T-helper 2 cell treated with Interferon-gamma antibody and Interleukin-4, amounts not matched to agents 100 ng/mL and 5 ng/mL, for 36 hours (primary cell): ENCODE measurements around the gene MPP2. TPM values are rescaled to one million over a fixed set of nuclear protein-coding genes. Genes with fewer than 3 reads are reported as not detected.
"Not testable (repeated sequence)": the region's sequence is repeated elsewhere in the genome, so short reads cannot be mapped to it uniquely, and the experiment has no call there.

Source experiments
- intact Hi-C: fragments of 100-400 bp; cut with micrococcal nuclease; formaldehyde crosslinking; loops from one replicate; pipeline ENCODE4 v1.15.1; 2023
- total RNA-seq: library from RNA; stranded (reverse); gene quantifications from 2 replicates; pipeline ENCODE4 v1.2.3, GENCODE V29; 2022

The MPP2 gene
- total RNA-seq, 1 donor from 2014 or later, result 0.64 TPM

GRCh38 chr17:43877451-43878155, 29.7 kb downstream of the MPP2 start:
- intact Hi-C loops, result loop anchor here (1.0 kb wide), 1 partner anchor 118 kb away; no protein-coding TSS in a partner anchor

- intact Hi-C loops, result no loop called here
Measured at GRCh38 chr17:43877031-43877430, 30.3 kb downstream of the MPP2 start.

- intact Hi-C loops, result no loop called here
Measured at GRCh38 chr17:43875476-43876147, 31.7 kb downstream of the MPP2 start.

GRCh38 chr17:43874293-43874692, 33.0 kb downstream of the MPP2 start:
- intact Hi-C loops, result no loop called here

- intact Hi-C loops, result no loop called here
Measured at GRCh38 chr17:43873815-43874214, 33.5 kb downstream of the MPP2 start.

GRCh38 chr17:43873091-43873490, 34.2 kb downstream of the MPP2 start:
- intact Hi-C loops, result no loop called here

DNA sequence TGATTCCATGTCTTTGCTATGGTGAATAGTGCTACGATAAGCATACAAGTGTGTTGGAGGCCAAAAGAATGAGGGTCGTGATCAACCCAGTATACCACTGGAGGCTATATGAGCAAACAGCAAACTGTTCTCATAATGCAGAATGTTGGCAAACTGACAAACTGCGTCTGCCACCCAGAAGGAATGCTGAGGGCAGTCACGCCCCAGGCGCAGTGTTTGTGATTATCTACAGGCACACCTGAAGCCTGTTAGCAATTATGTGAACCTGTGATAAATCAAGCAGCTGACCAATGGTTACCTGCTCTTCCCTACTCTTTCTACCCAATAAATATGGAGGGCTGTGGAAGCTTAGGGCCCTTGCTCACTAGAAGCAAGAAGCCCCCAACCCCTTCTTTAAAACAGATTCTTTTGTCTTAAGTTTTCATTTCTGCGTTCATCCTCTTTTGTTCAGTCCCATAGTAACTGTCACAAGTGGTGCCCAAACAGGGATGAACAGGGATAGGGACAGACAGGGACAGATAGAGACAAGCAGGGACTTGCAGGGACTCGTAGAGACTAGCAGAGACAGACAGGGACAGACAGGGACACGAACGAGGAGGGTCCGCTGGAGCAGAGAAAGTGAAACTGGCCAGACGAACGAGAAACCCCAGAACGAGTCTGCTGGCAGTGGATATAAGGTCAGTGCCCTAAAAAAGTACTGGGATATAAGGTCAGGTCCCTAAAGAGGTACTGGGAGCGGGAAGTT, 35.2 kb downstream of the MPP2 start:
- intact Hi-C loops, result no loop called here

DNA sequence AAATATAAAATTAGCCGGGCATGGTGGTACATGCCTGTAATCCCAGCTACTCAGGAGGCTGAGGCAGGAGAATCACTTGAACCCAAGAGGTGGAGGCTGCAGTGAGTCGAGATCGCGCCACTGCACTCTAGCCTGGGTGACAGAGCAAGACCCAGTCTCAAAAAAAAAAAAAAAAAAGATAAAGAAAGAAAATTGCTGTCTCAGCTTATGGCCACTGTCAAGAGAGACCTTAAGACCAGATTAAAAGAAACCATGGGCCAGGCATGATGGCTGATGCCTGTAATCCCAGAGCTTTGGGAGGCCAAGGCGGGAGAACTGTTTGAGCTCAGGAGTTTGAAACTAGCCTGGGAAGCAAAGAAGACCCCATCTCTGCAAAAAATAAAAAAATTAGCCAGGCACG, 38.3 kb downstream of the MPP2 start:
- intact Hi-C loops, result not testable (repeated sequence)

GRCh38 chr17:43868226-43868994, 38.9 kb downstream of the MPP2 start:
- intact Hi-C loops, result no loop called here

- intact Hi-C loops, result no loop called here
Measured at GRCh38 chr17:43864161-43864984, 43.0 kb downstream of the MPP2 start.

DNA sequence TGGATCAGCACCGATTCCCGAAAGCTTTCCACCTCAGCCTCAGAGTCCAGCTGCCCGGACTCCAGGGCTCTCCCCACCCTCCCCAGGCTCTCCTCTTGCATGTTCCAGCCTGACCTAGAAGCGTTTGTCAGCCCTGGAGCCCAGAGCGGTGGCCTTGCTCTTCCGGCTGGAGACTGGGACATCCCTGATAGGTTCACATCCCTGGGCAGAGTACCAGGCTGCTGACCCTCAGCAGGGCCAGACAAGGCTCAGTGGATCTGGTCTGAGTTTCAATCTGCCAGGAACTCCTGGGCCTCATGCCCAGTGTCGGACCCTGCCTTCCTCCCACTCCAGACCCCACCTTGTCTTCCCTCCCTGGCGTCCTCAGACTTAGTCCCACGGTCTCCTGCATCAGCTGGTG, 45.4 kb downstream of the MPP2 start:
- intact Hi-C loops, result no loop called here

DNA sequence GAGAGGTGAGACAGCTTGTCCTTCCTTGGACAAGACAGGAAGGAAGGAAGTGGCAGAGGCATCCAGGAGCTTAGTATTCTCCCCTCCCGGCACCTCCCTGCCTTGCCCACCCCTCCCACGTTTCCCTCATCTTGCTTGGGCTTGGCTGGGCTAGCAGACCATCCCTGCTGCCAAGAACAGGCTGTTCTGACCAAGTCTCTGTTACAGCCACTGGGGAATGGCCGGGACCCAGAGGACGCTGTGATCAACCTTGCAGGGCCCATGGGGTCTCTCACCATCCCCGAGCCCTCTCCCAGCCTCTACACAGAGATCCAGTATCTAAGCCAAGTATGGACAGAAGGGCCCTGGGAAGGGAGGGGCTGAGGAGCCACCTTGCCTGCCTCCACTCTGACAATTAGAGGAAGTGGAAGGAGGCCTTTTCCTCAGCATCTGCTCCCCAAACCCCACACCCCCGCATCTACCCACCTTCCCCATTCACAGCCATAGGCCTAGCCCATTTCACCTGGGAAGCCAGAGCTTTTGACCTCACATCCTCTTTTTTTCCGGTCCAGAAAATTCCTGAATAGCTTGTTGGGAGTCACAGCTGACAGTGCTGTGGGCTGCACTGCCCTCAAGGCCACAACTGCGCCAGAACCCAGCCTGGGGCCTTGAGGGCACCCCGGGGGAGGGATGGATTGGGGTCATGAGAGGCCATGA, 46.3 kb downstream of the MPP2 start:
- intact Hi-C loops, result no loop called here

GRCh38 chr17:43860077-43860725, 47.1 kb downstream of the MPP2 start:
- intact Hi-C loops, result no loop called here

DNA sequence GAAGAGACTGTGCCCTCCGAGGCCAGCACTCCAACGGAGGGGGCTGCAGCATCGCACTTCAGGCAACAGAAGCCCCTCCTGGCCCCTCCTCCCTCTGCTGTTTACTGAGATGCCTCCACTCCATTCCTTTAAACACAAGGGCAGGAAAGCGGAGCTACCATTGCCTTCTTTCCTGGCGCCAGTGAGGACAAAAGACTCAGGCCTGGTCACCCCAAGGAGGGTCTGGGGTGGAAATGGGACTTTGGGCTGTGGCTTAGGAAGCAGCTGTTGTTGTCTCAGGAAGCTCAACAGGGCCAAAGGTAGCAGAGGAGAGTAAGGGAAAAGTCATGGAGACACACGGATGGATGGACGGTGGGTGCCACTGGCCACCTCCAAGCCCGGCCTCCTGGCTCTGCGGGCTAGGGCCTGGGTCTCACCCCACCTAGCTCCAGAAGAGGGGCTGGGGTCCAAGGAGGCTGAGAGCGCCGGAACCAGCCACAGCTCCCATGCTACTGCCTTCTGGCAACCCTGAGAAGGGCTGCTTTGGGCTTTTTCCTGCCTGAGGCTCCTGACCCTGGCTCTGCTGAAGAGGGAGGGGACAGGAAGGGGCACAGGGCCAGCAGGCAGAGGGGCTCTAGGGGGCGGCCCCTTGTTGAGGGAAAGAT, 49.3 kb downstream of the MPP2 start:
- intact Hi-C loops, result no loop called here

- intact Hi-C loops, result no loop called here
Measured at GRCh38 chr17:43857141-43857540, 50.2 kb downstream of the MPP2 start.

- intact Hi-C loops, result no loop called here
Measured at GRCh38 chr17:43856141-43856540, 51.2 kb downstream of the MPP2 start.

- intact Hi-C loops, result no loop called here
Measured at GRCh38 chr17:43855061-43855460, 52.3 kb downstream of the MPP2 start.

- intact Hi-C loops, result no loop called here
Measured at GRCh38 chr17:43854498-43854897, 52.8 kb downstream of the MPP2 start.

DNA sequence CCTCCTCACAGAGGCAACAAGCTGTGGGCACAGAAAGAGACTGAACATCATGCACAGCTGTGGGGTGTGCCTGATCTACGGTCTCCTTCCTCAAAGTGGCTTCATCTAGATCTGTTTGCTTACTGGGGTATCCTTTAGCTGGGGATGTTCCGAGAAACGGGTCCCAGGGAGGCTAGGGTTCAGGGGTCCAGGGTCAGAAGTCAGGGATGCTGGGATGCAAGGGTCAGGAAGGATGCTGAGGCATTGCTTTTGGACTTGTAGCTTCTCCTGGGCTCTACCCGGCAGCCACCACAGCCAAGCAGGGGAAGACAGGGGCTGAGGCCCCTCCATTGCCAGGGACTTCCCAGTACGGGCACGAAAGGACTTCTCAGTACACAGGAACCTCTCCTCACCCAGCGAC, 53.8 kb downstream of the MPP2 start:
- intact Hi-C loops, result no loop called here
